ENCODE measurements around the gene VENTX. TPM values are rescaled to one million over a fixed set of nuclear protein-coding genes. Genes with fewer than 3 reads are reported as not detected.

VENTX gene
- total RNA-seq, 1 experiment from 2014 or later = not detected

GRCh38 chr10:133204226-133205015 lies 33.2 kb upstream of the VENTX start:
- CTCF ChIA-PET = no interaction called here

GRCh38 chr10:133205146-133205545 lies 32.5 kb upstream of the VENTX start:
- no peak overlapping the region for H3K27ac ChIP-seq (ENCODE audit: low read length)
- H3K27me3 ChIP-seq (ENCODE audit: control insufficient read depth, insufficient read depth, low read length) = no peaks in the 10 kb centered on the region
- H3K4me3 ChIP-seq (ENCODE audit: low read depth in 2 of 2, low read length in 2 of 2) = no peak overlapping the region
- DNase-seq (ENCODE audit: low read depth, low spot score) (no peak), ATAC-seq (peak; percentile 27)
- BruUV-seq (replicated peaks) = no TSS peak
- in situ Hi-C loops (cut with HindIII; ENCODE audit: low pct_unique_long_range_greater_than_20kb, low sequenced_read_pairs) = no loop called here
- no peaks in the 10 kb centered on the region for H3K9me3 ChIP-seq (ENCODE audit: control insufficient read depth, insufficient read depth, low read depth, low read length)
- intact Hi-C loops (cut with micrococcal nuclease; ENCODE audit: unreplicated experiment) = no loop called here
- no peaks in the 10 kb centered on the region for H3K4me1 ChIP-seq (ENCODE audit: control insufficient read depth, insufficient read depth, low read length)
- TF ChIP-seq SIN3A (IDR thresholded peaks at IDR 0.05; ENCODE audit: borderline replicate concordance, insufficient read depth, low read depth, low read length) (no peak), REST (IDR thresholded peaks at IDR 0.05; ENCODE audit: insufficient read depth in 1 of 2, low read depth in 2 of 2, low read length in 1 of 2) (no peak), POLR2AphosphoS5 (IDR thresholded peaks at IDR 0.05; ENCODE audit: low read depth, low read length) (no peak), CTCF (IDR thresholded peaks at IDR 0.05) (no peak), TCF7L2 (IDR thresholded peaks at IDR 0.05; ENCODE audit: low read depth, low read length) (no peak)
- H3K36me3 ChIP-seq (ENCODE audit: control insufficient read depth, insufficient read depth, low read length) = no peaks in the 10 kb centered on the region
- POLR2A ChIA-PET = no interaction called here
- CTCF ChIA-PET = interaction anchor here (0.7 kb wide), 1 partner anchor 668 kb away, joined by 3 read pairs; no protein-coding TSS in a partner anchor

More at GRCh38 chr10:133204226-133205015, 33.2 kb upstream of the VENTX start:
- Histone ChIP-seq H3K4me3 (ENCODE audit: low read depth in 2 of 2, low read length in 2 of 2) (no peak overlapping the region), H3K9me3 (ENCODE audit: control insufficient read depth, insufficient read depth, low read depth, low read length) (no peaks in the 10 kb centered on the region), H3K27ac (ENCODE audit: low read length) (no peak overlapping the region), H3K27me3 (ENCODE audit: control insufficient read depth, insufficient read depth, low read length) (no peaks in the 10 kb centered on the region), H3K4me1 (ENCODE audit: control insufficient read depth, insufficient read depth, low read length) (no peaks in the 10 kb centered on the region), H3K36me3 (ENCODE audit: control insufficient read depth, insufficient read depth, low read length) (no peaks in the 10 kb centered on the region)
- in situ Hi-C loops (cut with HindIII; ENCODE audit: low pct_unique_long_range_greater_than_20kb, low sequenced_read_pairs) (no loop called here), intact Hi-C loops (cut with micrococcal nuclease; ENCODE audit: unreplicated experiment) (no loop called here)
- POLR2A ChIA-PET = no interaction called here
- DNase-seq (ENCODE audit: low read depth, low spot score) = no peak
- ATAC-seq = no peak
- TF ChIP-seq REST (IDR thresholded peaks at IDR 0.05; ENCODE audit: insufficient read depth in 1 of 2, low read depth in 2 of 2, low read length in 1 of 2) (no peak), POLR2AphosphoS5 (IDR thresholded peaks at IDR 0.05; ENCODE audit: low read depth, low read length) (no peak), CTCF (IDR thresholded peaks at IDR 0.05) (no peak), SIN3A (IDR thresholded peaks at IDR 0.05; ENCODE audit: borderline replicate concordance, insufficient read depth, low read depth, low read length) (no peak), TCF7L2 (IDR thresholded peaks at IDR 0.05; ENCODE audit: low read depth, low read length) (no peak)
- BruUV-seq (replicated peaks) = no TSS peak

Measured in Panc1 (cell line).